GOT3 (cell line): ENCODE results near the gene PDXP.

Experiments
- DNase-seq: peaks from one replicate; lab custom pipeline; 2025; ENCODE audit warnings: mixed read lengths; lab: John Stamatoyannopoulos, UW

PDXP gene

DNA sequence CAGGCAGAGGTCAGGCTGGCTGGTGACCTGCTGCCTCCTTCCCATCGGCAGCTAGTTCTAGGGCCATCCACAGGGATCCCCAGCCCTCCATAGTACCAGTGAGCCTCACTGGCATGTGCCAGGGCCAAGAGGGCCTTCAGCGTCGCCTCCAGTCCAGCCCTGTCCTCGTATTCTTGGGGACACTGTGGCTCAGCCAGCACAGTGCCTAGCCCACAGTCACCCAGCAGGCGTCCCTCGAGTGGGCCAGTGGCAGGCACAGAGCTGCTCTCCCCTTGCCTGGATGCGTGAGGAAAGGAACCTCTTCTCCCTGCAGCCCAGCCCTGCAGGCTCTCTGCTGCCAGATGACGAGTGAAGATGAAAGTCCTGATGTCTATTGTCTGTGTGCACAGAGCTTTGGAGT, 29.7 kb upstream of the PDXP start:
- no peak for DNase-seq

DNA sequence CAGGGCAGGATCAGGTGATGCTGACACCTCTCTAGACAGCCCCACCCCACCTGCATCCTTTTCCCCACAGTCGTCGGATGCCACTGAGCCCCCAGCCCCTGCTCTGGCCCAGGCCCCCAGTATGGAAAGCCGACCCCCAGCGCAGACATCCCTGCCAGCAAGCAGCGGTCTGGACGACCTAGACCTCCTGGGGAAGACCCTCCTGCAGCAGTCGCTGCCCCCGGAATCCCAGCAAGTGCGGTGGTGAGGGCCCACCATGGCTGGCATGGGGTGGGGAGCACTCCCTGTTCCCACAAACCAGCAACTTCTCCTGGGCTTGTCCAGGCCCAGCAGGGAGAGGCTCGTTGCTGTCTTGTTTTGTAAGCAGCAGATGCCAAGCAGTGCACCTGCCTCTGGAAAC, 28.6 kb upstream of the PDXP start:
- no peak for DNase-seq

DNA sequence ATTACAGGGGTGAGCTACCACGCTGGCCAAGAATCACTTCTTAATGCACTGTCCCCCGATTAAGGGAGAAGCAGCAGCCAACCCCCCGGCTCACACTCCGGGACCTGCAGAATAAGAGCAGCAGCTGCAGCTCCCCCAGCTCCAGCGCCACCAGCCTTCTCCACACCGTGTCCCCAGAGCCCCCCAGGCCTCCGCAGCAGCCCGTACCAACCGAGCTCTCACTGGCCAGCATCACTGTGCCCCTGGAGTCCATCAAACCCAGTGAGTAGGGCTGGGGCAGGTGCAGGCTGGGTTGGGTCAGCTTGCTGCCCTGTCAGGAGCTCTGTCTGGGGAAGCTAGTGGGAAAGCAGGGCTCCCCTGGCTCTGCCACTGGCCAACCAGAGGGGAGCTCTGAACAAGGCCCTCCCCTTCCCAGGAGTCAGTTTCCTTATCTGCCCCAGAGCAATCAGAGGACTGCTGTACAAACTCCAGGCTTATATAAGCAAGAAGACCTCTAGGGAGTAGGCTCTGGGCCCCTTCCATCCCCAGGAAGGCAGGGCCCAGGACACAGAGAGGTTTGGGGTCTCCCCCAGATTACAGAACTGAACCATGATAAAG, 27.6 kb upstream of the PDXP start:
- no peak for DNase-seq

GRCh38 chr22:37631448-37632173, 26.9 kb upstream of the PDXP start:
- DNase-seq, result no peak

GRCh38 chr22:37632174-37633088, 26.1 kb upstream of the PDXP start:
- DNase-seq, result no peak

GRCh38 chr22:37633089-37633624, 25.4 kb upstream of the PDXP start:
- no peak for DNase-seq

DNA sequence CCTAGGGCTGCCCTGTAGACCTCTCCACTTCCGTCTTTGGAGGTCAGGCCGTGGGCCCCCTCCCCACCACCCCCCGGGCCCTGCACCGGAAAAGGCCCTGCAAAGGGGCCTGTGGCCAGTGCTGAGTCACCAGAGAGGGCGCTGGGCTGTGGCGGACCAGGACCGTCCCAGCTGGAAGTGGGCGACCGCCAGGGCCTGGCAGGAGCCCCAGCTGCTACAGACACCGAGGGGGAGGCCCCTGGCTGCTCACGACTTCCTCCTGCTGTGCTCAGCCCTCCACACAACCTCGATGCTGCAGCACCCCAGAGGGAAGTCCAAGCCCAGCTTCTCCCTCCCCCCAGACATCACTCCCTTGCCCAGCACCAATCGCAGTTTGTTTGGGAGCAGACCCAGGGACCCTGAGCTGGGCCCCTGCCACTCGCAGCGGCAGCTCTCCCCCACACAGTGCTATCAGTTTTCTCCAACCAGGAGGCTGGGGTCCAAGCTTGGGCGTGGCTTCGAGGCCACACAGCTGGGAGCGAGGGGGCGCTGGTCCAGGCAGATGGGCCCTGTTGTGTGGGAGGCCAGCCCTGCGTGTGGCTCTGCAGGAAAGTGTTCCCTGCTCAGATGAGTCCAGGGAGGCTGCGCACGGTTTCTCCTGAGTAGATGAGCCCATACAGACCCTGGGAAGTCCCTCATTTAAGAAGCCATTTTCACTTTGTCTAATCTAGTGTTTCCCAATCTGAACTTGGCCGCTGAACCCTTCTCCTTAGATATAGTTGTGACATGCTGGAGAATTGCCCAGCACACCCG, 24.7 kb upstream of the PDXP start:
- peak; percentile 9 for DNase-seq

GRCh38 chr22:37634417-37634924, 24.1 kb upstream of the PDXP start:
- DNase-seq, result no peak

DNA sequence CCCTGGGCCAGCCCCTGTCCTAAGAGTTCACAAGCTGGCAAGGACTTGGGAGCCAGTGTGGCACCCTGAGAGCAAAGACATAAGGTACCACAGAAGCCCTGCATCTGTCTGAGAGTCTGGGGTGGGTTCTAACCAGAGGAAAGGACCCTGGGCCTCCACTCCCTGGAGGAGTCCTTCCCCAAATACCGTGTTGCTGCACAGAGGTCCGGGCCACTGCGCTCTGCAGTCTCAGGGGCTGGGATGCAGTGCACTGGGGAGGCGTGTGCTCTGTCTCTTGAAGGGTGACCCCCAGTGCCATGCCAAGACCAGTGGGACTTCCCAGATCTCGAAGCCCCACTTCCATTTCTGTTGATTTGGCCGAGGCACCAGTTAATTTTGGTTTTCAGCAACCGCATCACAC, 23.4 kb upstream of the PDXP start:
- DNase-seq, result no peak

GRCh38 chr22:37636186-37636948, 22.2 kb upstream of the PDXP start:
- DNase-seq, result no peak

GRCh38 chr22:37636949-37637273, 21.6 kb upstream of the PDXP start:
- DNase-seq, result no peak

- no peak for DNase-seq
Observed at GRCh38 chr22:37638391-37639069, 20.0 kb upstream of the PDXP start.

- no peak for DNase-seq
Observed at GRCh38 chr22:37639070-37639760, 19.3 kb upstream of the PDXP start, which contains the start of gene SH3BP1. Gene SH3BP1, plus strand, starts transcription at chr22:37639669. Its CDS starts 119 bp downstream, at chr22:37639788.

- DNase-seq, result no peak
Observed at GRCh38 chr22:37639771-37640590, 18.5 kb upstream of the PDXP start.

- no peak for DNase-seq
Observed at GRCh38 chr22:37640591-37641560, 17.6 kb upstream of the PDXP start.

DNA sequence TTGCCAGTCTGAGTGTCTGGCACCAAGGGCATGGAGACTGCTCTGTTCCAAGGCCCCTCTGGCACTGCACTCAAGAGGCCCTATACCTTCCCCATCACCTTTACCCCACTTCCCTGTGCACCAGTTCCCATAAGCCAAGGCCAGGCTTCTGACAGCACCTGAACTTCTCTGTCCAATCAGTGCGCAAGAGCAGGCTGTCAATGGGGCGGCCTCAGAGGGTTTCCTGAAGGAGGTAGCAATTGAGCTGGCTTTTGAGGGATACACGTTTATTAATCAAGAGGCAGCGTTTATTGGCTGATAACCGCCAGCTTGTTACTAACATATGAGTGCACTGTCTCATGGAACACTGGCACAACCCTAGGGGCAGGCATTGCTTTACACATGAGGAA, 17.0 kb upstream of the PDXP start:
- DNase-seq, result no peak

GRCh38 chr22:37643225-37643847, 15.2 kb upstream of the PDXP start:
- peak; percentile 49 for DNase-seq
